Lower leg skin (tissue), 4 donors: Measurements from ENCODE around the gene ARHGAP15. TPM values are rescaled to one million over a fixed set of nuclear protein-coding genes. Genes with fewer than 3 reads are reported as not detected.

Source experiments
- DNase-seq, 2 donors: peaks; one replicate each; pipeline ENCODE4 v3.0.0-alpha.2; 2019; ENCODE audit warnings: low spot score in 2 of 2
- H3K4me3 ChIP-seq: fragments of 200-600 bp; sonication (generic); 2 replicates; pipeline ENCODE4 v1.5.1; 2017; ENCODE audit warnings: mild to moderate bottlenecking, low read depth; ENCODE audit not compliant: poor library complexity, severe bottlenecking
- POLR2A ChIP-seq, 2 donors: fragments of 450-650 bp; IDR thresholded peaks; one replicate each; pipeline ENCODE4 v1.6.1; 2016 to 2017; ENCODE audit warnings: antibody characterized with exemption in 2 of 2, mild to moderate bottlenecking in 1 of 2, moderate library complexity in 1 of 2
- WGBS, 2 donors: methylation state at CpG; one replicate each; pipeline ENCODE4 v1.1.5; 2018; 5-methylcytosine and 5-hydroxymethylcytosine counted together
- intact Hi-C: fragments of 100-400 bp; cut with DNase I; formaldehyde crosslinking; loops from one replicate; pipeline ENCODE4 v1.15.0; 2023; ENCODE audit warnings: low total_unique reads
- total RNA-seq, 4 donors: library from RNA; depleted of rRNA; stranded (reverse); fragments of >200 nt; gene quantifications; one replicate each; pipeline ENCODE4 v1.1.0, GENCODE V29; 2016
- TF ChIP-seq, protein P1 (sequence below), 3 donors: fragments of 450-650 bp; IDR thresholded peaks; one replicate each; pipeline ENCODE4 v1.5.1; 2016; ENCODE audit warnings: antibody characterized with exemption in 3 of 3, mild to moderate bottlenecking in 3 of 3, moderate library complexity in 2 of 3

The ARHGAP15 gene
- total RNA-seq, 4 donors from 2014 or later, result 1.1 to 4.6 (median 2.4) TPM

DNA sequence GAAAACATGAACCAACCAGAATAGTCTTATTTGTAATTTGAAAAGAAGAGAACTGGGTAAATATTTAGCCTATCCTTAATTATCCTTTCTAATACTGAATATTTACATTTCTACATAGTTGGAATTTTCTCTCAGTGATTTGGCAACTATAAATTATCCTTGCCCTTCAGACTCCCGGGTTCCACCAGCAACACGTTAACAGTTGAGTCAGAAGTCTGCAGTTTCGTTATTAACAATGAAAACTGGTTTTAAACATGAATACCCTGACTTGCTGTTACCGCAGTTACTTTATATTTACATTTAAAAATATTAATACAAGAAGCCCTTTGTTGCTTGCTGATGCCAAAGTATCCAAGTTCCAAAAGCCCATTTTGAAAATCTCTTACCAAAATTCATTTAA lies 673.0 kb downstream of the ARHGAP15 start:
- no peak for DNase-seq
- H3K4me3 ChIP-seq, result no peak overlapping the region
- WGBS, 2 donors, result 50 to 58% methylated on average over 4 of the region's 4 CpGs
- intact Hi-C loops, result no loop called here
- TF ChIP-seq, protein P1, sequence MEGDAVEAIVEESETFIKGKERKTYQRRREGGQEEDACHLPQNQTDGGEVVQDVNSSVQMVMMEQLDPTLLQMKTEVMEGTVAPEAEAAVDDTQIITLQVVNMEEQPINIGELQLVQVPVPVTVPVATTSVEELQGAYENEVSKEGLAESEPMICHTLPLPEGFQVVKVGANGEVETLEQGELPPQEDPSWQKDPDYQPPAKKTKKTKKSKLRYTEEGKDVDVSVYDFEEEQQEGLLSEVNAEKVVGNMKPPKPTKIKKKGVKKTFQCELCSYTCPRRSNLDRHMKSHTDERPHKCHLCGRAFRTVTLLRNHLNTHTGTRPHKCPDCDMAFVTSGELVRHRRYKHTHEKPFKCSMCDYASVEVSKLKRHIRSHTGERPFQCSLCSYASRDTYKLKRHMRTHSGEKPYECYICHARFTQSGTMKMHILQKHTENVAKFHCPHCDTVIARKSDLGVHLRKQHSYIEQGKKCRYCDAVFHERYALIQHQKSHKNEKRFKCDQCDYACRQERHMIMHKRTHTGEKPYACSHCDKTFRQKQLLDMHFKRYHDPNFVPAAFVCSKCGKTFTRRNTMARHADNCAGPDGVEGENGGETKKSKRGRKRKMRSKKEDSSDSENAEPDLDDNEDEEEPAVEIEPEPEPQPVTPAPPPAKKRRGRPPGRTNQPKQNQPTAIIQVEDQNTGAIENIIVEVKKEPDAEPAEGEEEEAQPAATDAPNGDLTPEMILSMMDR (IDR thresholded peaks at IDR 0.05), result no peak
- no peak for TF ChIP-seq POLR2A (IDR thresholded peaks at IDR 0.05)

DNA sequence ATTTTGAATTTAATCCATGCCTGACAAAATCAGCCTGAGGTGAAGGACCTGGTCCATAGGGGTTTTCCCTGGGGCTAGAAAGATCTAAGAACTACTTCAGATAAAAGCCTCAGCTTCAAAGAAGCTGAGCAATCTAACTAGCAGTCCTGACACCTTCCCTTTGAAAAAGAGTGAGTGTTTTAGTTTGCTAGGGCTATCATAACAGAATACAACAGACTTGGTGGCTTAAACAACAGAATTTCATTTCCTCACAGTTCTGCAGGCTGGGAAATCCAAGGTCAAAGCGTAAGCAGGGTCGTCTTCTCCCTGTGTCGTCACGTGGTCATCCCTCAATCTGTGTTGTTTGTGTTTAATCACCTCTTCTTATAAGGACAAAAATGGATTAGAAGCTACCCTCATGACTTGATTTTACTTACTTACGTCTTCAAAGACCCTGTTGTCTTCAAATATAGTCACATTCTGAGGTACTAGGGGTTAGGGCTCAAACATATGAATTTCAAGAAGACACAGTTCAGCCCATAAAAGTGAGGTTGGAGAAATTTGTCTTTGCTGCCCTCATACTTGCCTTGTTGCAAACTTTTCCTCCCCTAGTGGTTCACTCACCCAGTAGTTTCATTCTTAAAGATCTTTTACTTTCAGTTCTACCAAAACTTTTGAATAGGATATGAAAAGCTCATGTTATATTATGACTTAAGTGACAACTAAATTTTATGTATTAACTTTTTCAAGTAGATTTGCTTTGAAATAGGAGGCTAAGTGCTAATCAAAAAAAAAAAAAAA lies 673.8 kb downstream of the ARHGAP15 start:
- H3K4me3 ChIP-seq, result no peak overlapping the region
- intact Hi-C loops, result no loop called here
- no peak for TF ChIP-seq POLR2A (IDR thresholded peaks at IDR 0.05)
- TF ChIP-seq, protein P1 (IDR thresholded peaks at IDR 0.05), result no peak
- DNase-seq, result no peak
- 89 to 90% methylated on average over 5 of the region's 5 CpGs for WGBS, 2 donors

GRCh38 chr2:143803936-143804335 lies 674.7 kb downstream of the ARHGAP15 start:
- 45 to 49% methylated on average over 3 of the region's 3 CpGs for WGBS, 2 donors
- no peak for TF ChIP-seq POLR2A (IDR thresholded peaks at IDR 0.05)
- TF ChIP-seq, protein P1 (IDR thresholded peaks at IDR 0.05), result no peak
- intact Hi-C loops, result no loop called here
- no peak overlapping the region for H3K4me3 ChIP-seq
- DNase-seq, result no peak

- H3K4me3 ChIP-seq, result no peak overlapping the region
- intact Hi-C loops, result no loop called here
- TF ChIP-seq POLR2A (IDR thresholded peaks at IDR 0.05), result no peak
- TF ChIP-seq, protein P1 (IDR thresholded peaks at IDR 0.05), result no peak
- DNase-seq, result no peak
Measured at GRCh38 chr2:143805666-143806065, 676.4 kb downstream of the ARHGAP15 start.

- no peak for DNase-seq
- 83 to 86% methylated on average over 1 of the region's 1 CpG for WGBS, 2 donors
- TF ChIP-seq, protein P1 (IDR thresholded peaks at IDR 0.05), result no peak
- no peak for TF ChIP-seq POLR2A (IDR thresholded peaks at IDR 0.05)
- no peak overlapping the region for H3K4me3 ChIP-seq
- intact Hi-C loops, result no loop called here
Measured at GRCh38 chr2:143807192-143807591, 678.0 kb downstream of the ARHGAP15 start.

DNA sequence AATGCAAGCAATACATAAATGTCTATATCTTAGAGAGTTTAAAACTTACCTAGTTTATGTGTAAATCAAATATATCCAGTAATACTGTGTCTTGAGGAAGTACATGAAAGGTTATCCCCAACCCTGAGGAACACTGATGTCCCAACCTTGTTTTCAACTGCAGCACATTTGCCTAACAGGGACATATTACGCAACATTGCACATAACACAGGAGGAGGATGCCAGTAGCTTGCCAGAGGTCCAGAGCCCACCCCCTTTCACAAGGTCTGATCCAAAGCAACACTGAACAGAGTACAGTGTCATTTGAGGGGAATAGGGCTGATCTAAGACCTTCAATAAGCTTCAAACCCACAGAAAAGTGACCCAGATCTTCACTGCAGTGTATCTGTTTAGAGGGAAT lies 678.5 kb downstream of the ARHGAP15 start:
- WGBS, 2 donors, result 70 to 71% methylated on average over 1 of the region's 1 CpG
- H3K4me3 ChIP-seq, result no peak overlapping the region
- TF ChIP-seq POLR2A (IDR thresholded peaks at IDR 0.05), result no peak
- TF ChIP-seq, protein P1 (IDR thresholded peaks at IDR 0.05), result no peak
- DNase-seq, result peak; percentile 73 to 88
- intact Hi-C loops, result no loop called here
